OCI-LY7 (cell line): ENCODE measurements around the gene TMPRSS6. TPM values are rescaled to one million over a fixed set of nuclear protein-coding genes. Genes with fewer than 3 reads are reported as not detected.

Experiments used
- BruUV-seq: library from RNA; stranded (reverse); fragments of 400-500 nt; replicated peaks from 2 replicates; lab custom pipeline; 2021; lab: Mats Ljungman, UMichigan
- CTCF ChIA-PET: fragments of 300-600 bp; sonication (Branson Sonifier 250); formaldehyde crosslinking; loops from one replicate; lab custom pipeline; 2022; ENCODE audit warnings: antibody characterized with exemption; ENCODE audit not compliant: unreplicated experiment; lab: Charles Lee
- POLR2A ChIA-PET: fragments of 300-600 bp; sonication (Branson Sonifier 250); formaldehyde crosslinking; loops from one replicate; lab custom pipeline; 2022; ENCODE audit warnings: antibody characterized with exemption; lab: Charles Lee
- DNase-seq: peaks from one replicate; pipeline ENCODE4 v3.0.0-alpha.2; 2015; ENCODE audit warnings: low spot score
- H2AFZ ChIP-seq: fragments of 200-600 bp; sonication (generic), shearing (Covaris generic); 2 replicates; pipeline ENCODE4 v1.6.1; 2014; ENCODE audit warnings: mild to moderate bottlenecking, antibody characterized with exemption, low read length, moderate library complexity
- H3K27ac ChIP-seq: fragments of 200-600 bp; sonication (generic); 2 replicates; pipeline ENCODE4 v1.5.1; 2014; ENCODE audit warnings: mixed run types, low read depth, mild to moderate bottlenecking, moderate library complexity, low read length, inconsistent platforms; ENCODE audit not compliant: poor library complexity, severe bottlenecking
- H3K36me3 ChIP-seq: fragments of 200-600 bp; sonication (generic); 2 replicates; pipeline ENCODE4 v1.6.1; 2014; ENCODE audit warnings: mild to moderate bottlenecking, antibody characterized with exemption, low read length, moderate library complexity, mixed read lengths; ENCODE audit not compliant: insufficient read depth
- H3K4me1 ChIP-seq: fragments of 200-600 bp; sonication (generic); 2 replicates; pipeline ENCODE4 v1.5.1; 2014; ENCODE audit warnings: mild to moderate bottlenecking, low read length; ENCODE audit not compliant: insufficient read depth, poor library complexity, severe bottlenecking
- H3K4me2 ChIP-seq: fragments of 200-600 bp; sonication (generic); 2 replicates; pipeline ENCODE4 v1.6.1; 2014; ENCODE audit warnings: mild to moderate bottlenecking, low read length
- H3K4me3 ChIP-seq: fragments of 200-600 bp; sonication (generic); 2 replicates; pipeline ENCODE4 v1.5.1; 2014; ENCODE audit warnings: mild to moderate bottlenecking, low read depth, low read length; ENCODE audit not compliant: poor library complexity, severe bottlenecking
- H3K79me2 ChIP-seq: fragments of 200-600 bp; sonication (generic); 2 replicates; pipeline ENCODE4 v1.6.1; 2016; ENCODE audit warnings: low read depth, mild to moderate bottlenecking, low read length, moderate library complexity, mixed read lengths; ENCODE audit not compliant: insufficient read depth
- H3K9me2 ChIP-seq: fragments of 200-600 bp; sonication (generic); 2 replicates; pipeline ENCODE4 v1.6.1; 2016; ENCODE audit warnings: mild to moderate bottlenecking, low read length, mixed read lengths; ENCODE audit not compliant: insufficient read depth
- H3K9me3 ChIP-seq: fragments of 200-600 bp; sonication (generic); 2 replicates; pipeline ENCODE4 v1.6.1; 2014; ENCODE audit warnings: mild to moderate bottlenecking, mixed run types, low read length, mixed read lengths
- H4K20me1 ChIP-seq: fragments of 200-600 bp; sonication (generic); 2 replicates; pipeline ENCODE4 v1.6.1; 2014; ENCODE audit warnings: mild to moderate bottlenecking, antibody characterized with exemption, low read length, moderate library complexity, mixed read lengths; ENCODE audit not compliant: insufficient read depth
- CTCF ChIP-seq: fragments of 200-600 bp; sonication (generic); conservative IDR thresholded peaks from 2 replicates; pipeline ENCODE4 v1.5.1; 2014; ENCODE audit warnings: mild to moderate bottlenecking, antibody characterized with exemption, low read length, moderate library complexity, mixed read lengths
- EZH2phosphoT487 ChIP-seq: fragments of 200-600 bp; sonication (generic); IDR thresholded peaks from 2 replicates; pipeline ENCODE4 v1.6.1; 2018; ENCODE audit warnings: low read depth, borderline replicate concordance, mild to moderate bottlenecking, mixed run types, antibody characterized with exemption, low read length, moderate library complexity, mixed read lengths
- intact Hi-C: fragments of 100-400 bp; cut with micrococcal nuclease; formaldehyde crosslinking; loops from one replicate; pipeline ENCODE4 v1.10.0; 2022; ENCODE audit not compliant: unreplicated experiment
- total RNA-seq, 2 experiments: library from RNA; depleted of rRNA in 1 of 2; stranded (reverse); fragments of >200 nt in 1 of 2; shearing (Covaris generic) in 1 of 2; gene quantifications; 2 replicates each; pipeline ENCODE4 v1.2.3, GENCODE V29; 2014 to 2022

The TMPRSS6 gene
- total RNA-seq, 2 experiments from 2014 or later, result not detected

- CTCF ChIA-PET, result interaction anchor here (0.6 kb wide), 1 partner anchor 888 kb away, joined by 4 read pairs; no protein-coding TSS in a partner anchor
- intact Hi-C loops, result no loop called here
- POLR2A ChIA-PET, result no interaction called here
- no TSS peak for BruUV-seq
- no peaks in the 10 kb centered on the region for H3K9me3 ChIP-seq
- H3K36me3 ChIP-seq, result no peaks in the 10 kb centered on the region
- H2AFZ ChIP-seq, result no peak overlapping the region
- DNase-seq, result no peak
- H3K27ac ChIP-seq, result no peak overlapping the region
- H3K4me2 ChIP-seq, result no peak overlapping the region
- H3K79me2 ChIP-seq, result no peaks in the 10 kb centered on the region
- H4K20me1 ChIP-seq, result no peaks in the 10 kb centered on the region
- no peaks in the 10 kb centered on the region for H3K9me2 ChIP-seq
- H3K4me3 ChIP-seq, result no peak overlapping the region
- no peak for TF ChIP-seq EZH2phosphoT487
- no peak for TF ChIP-seq CTCF
- no peaks in the 10 kb centered on the region for H3K4me1 ChIP-seq
Measured at GRCh38 chr22:37069319-37069718, 40.2 kb downstream of the TMPRSS6 start.

GRCh38 chr22:37068859-37069258 is 40.7 kb downstream of the TMPRSS6 start:
- no peaks in the 10 kb centered on the region for H3K36me3 ChIP-seq
- no peaks in the 10 kb centered on the region for H3K9me3 ChIP-seq
- H3K4me1 ChIP-seq, result no peaks in the 10 kb centered on the region
- H3K4me2 ChIP-seq, result no peak overlapping the region
- ChIA-PET POLR2A (no interaction called here), CTCF (no interaction called here)
- no peaks in the 10 kb centered on the region for H3K9me2 ChIP-seq
- intact Hi-C loops, result no loop called here
- no peak for DNase-seq
- H3K79me2 ChIP-seq, result no peaks in the 10 kb centered on the region
- no peak overlapping the region for H3K4me3 ChIP-seq
- H4K20me1 ChIP-seq, result no peaks in the 10 kb centered on the region
- TF ChIP-seq CTCF, result no peak
- TF ChIP-seq EZH2phosphoT487, result no peak
- H3K27ac ChIP-seq, result no peak overlapping the region
- H2AFZ ChIP-seq, result no peak overlapping the region
- BruUV-seq, result no TSS peak

GRCh38 chr22:37067428-37067827 is 42.1 kb downstream of the TMPRSS6 start:
- no peak overlapping the region for H3K4me3 ChIP-seq
- H3K9me2 ChIP-seq, result no peaks in the 10 kb centered on the region
- H3K4me1 ChIP-seq, result no peaks in the 10 kb centered on the region
- no peaks in the 10 kb centered on the region for H4K20me1 ChIP-seq
- no peak overlapping the region for H3K27ac ChIP-seq
- H3K4me2 ChIP-seq, result no peak overlapping the region
- H3K36me3 ChIP-seq, result no peaks in the 10 kb centered on the region
- BruUV-seq, result no TSS peak
- TF ChIP-seq CTCF, result no peak
- no peak for TF ChIP-seq EZH2phosphoT487
- DNase-seq, result no peak
- CTCF ChIA-PET, result interaction anchor here (0.6 kb wide), 1 partner anchor 23 kb away, joined by 4 read pairs; no protein-coding TSS in a partner anchor
- intact Hi-C loops, result no loop called here
- no peaks in the 10 kb centered on the region for H3K79me2 ChIP-seq
- no peaks in the 10 kb centered on the region for H3K9me3 ChIP-seq
- no peak overlapping the region for H2AFZ ChIP-seq
- POLR2A ChIA-PET, result no interaction called here
